ENCODE measurements around the gene TOMM34.

TOMM34 gene, protein sequence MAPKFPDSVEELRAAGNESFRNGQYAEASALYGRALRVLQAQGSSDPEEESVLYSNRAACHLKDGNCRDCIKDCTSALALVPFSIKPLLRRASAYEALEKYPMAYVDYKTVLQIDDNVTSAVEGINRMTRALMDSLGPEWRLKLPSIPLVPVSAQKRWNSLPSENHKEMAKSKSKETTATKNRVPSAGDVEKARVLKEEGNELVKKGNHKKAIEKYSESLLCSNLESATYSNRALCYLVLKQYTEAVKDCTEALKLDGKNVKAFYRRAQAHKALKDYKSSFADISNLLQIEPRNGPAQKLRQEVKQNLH

GRCh38 chr20:44960103-44960852 is at the start of gene TOMM34:
Gene TOMM34 (minus strand): TSS chr20:44960397. CDS start chr20:44960333, 64 bp downstream.
- DNase-seq, result peak; percentile 95

GRCh38 chr20:45008521-45009049 is 48.4 kb upstream of the TOMM34 start:
- no peak for DNase-seq

DNA sequence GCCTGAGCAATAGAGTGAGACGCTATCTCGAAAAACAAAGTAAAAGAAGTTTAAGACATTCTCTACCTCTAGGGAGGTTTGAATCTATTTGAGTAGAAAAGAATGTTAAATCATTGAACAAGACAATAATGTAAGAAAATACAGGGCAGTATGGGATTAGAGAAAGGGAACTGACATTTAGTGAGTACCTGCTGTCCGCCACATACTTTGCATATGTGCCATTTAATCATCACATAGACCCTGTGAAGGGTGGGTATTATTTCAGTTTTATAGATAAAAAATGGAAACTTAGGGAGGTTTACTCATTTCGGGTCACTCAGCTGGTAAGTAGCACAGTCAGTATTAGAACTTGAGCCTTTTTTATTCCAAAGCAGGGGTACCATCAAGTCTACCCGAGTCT is 37.5 kb upstream of the TOMM34 start:
- no peak for DNase-seq

GRCh38 chr20:44997171-44997570 is 37.0 kb upstream of the TOMM34 start:
- DNase-seq, result no peak

GRCh38 chr20:44993343-44993742 is 33.1 kb upstream of the TOMM34 start:
- no peak for DNase-seq

DNA sequence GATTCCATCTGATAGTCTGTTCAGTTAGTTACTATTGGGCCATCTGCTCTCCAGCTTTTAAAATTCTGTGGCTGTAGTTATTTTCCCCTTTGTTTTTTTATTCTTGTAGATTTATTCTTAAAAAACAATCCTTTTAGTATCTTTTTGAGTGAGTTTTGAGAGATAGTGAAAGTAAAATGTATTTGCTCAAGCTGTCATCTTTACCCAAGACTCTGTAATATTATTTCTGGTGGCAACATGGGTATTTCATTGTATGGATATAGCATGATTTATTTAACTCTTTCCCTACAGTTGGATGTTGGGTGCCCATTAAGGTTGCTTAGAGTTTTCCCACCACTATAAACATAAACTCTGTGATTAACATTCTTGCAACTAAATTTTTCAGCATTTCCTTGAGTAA is 30.8 kb upstream of the TOMM34 start:
- DNase-seq, result no peak

- no peak for DNase-seq
Observed at GRCh38 chr20:44990425-44990824, 30.2 kb upstream of the TOMM34 start.

- no peak for DNase-seq
Observed at GRCh38 chr20:44988631-44989171, 28.5 kb upstream of the TOMM34 start.

- DNase-seq, result no peak
Observed at GRCh38 chr20:44983093-44983674, 23.0 kb upstream of the TOMM34 start.

DNA sequence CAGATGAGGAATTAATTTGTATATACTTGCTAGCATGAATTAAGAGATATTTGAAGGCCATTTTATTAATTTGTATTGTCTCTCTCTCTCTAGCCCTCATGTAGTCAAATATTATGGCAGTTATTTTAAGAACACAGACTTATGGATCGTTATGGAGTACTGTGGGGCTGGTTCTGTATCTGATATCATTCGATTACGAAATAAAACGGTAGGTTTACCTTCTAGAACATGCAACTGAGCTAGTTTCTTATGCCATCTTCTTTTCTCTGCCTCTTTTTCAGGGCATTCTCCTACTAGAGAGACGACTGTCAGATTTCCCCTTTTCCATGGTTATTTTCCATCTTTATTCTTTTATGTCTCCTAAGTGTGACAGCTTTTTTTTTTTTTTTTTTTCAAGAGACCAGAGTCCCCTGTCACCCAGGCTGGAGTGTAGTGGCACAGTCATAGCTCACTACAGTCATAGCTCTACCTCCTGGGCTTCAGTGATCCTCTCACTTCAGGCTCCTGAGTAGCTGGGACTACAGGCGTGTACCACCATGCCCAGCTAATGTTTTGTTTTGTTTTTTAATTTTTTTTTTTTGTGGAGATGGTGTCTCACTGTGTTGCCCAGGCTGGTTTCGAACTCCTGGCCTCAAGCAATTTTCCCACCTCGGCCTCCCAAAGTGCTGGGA is 21.7 kb upstream of the TOMM34 start:
- no peak for DNase-seq

GRCh38 chr20:44979090-44979621 is 19.0 kb upstream of the TOMM34 start:
- no peak for DNase-seq

DNA sequence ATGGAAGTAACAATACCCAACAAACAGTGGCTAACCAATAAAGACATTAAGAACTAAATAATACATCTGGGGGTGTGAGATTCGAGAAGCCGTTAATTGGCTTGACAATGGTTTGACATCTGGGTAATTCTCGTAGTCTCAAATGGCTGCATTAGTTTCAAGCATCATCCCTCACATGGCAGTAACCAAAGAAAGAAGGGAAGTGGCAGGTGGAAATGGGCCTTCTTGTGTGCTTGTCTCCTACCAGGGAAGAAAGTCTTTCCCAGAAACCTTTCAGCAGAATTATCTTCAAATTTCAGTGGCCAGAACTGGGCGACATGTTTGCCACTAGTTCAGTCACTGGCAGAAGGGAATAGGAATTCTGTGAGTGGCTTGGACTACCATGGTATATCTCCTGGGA is 16.5 kb upstream of the TOMM34 start:
- DNase-seq, result no peak

DNA sequence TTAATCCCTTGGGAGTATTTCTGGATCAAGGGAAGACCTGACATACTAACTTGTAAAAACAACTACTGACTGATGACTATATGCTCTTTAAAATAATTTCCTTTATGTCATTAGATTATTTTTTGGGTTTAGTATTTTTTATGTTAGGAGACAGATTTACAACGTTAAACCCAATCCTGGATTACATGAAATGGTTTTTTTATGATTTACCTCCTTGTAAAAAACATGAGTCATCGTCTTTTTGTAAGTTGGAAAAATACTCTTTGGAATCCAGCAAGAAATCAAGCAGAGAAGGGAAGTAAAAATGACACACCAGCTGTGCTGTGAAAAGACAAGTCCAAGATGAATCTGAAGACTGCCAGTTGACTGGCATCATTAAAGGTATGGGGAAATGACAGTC is 12.9 kb upstream of the TOMM34 start:
- no peak for DNase-seq

DNA sequence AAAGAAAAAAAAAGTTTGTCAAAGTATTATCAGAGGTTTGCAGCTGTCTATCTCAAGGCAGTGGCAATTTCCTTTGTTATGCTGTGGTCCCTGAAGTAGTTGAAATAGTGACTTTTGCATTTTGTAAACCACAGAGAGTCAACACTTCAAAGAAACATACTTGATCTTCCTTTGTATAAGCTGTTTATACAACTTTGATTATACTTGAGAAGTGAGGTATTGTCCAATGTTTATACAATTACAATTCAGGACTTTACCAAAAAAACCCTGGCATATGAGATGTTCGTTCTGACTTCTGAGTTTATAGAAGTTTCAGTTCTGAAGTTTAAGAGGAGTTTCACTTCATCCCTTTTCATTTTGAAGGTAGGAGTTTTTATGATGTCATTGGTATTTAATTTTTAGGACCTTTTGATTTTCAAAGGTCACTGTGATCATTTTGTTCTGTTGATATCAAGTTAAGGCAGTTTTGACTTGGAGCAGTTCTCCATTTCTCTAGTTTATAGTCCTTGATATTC is 10.1 kb upstream of the TOMM34 start:
- no peak for DNase-seq

DNA sequence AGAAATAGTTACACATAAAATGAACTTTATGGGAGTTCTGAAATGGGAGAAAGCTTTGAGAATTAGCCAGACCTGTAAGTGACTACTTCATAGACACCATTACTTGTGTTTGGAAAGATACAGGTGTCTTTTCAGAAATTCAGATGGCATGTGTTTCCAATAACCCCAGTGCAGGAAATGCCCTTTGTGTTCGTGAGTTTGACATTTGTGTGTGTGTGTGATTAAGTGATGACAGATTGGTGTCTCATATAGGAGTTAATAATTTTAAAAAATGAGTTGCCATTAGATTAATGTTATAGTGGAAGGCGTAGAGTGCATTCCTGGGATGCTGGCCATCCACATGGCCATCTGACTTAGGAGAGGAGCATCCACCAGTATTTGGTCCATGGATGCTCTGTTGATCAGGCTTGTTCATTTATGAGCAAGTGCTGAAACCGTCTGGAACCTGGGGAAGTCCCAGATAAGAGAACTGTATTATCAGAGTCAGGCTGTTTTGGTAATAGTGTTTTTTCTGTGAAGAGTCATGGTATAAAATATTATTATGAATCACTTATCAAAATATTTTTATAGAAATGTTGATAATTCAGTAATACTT is 9.2 kb upstream of the TOMM34 start:
- DNase-seq, result no peak

- no peak for DNase-seq
Observed at GRCh38 chr20:44967207-44967807, 7.1 kb upstream of the TOMM34 start.

DNA sequence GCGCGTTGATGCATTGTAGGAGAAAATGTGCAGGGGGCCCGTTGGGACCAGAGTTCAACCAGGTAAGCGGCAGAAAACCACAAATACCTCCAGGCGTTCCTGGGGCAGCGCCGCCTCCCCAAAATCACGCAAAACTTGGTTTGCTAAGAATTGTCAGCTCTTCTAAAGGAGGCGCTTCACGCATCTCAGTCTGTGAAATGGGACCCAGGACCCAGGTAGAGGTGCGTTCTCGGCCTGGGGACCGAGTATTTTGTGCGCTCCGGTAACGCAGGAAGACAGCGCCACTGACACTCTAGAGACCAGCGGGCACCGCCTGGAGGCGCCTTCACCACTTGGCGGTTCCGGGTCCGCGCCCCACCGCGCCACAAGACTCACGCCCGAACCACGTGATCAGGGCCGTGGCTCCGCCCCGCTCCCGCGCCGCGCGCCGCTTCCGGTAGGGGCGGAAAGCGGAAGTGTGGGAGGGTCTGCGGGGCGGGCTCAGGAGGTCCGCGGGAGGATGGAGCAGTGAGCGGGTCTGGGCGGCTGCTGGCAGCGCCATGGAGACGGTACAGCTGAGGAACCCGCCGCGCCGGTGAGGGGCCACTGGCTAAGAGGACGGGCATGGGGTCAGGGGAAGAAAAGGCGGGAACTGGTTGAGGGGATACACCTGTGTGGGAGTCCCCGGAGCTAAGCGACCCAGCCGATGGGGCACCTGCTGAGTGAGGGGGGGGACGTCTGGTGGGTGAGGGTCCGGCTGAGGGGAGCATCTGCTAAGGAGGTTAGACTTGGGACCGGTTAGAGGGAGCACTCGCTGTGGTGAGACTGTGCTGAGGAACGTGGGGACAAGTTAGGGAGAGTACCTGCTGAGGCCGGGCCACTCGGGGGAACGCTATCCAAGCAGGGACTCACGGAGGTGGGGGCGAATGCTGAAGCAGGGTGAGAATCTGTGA is 6.1 kb upstream of the TOMM34 start, which contains the start of gene STK4:
TSS of gene STK4 (plus strand) at position 483 of the 932 bp plus-strand sequence. CDS start at position 540, 57 bp downstream.
- peak; percentile 91 for DNase-seq

GRCh38 chr20:44965651-44966029 is 5.4 kb upstream of the TOMM34 start:
- no peak for DNase-seq

DNA sequence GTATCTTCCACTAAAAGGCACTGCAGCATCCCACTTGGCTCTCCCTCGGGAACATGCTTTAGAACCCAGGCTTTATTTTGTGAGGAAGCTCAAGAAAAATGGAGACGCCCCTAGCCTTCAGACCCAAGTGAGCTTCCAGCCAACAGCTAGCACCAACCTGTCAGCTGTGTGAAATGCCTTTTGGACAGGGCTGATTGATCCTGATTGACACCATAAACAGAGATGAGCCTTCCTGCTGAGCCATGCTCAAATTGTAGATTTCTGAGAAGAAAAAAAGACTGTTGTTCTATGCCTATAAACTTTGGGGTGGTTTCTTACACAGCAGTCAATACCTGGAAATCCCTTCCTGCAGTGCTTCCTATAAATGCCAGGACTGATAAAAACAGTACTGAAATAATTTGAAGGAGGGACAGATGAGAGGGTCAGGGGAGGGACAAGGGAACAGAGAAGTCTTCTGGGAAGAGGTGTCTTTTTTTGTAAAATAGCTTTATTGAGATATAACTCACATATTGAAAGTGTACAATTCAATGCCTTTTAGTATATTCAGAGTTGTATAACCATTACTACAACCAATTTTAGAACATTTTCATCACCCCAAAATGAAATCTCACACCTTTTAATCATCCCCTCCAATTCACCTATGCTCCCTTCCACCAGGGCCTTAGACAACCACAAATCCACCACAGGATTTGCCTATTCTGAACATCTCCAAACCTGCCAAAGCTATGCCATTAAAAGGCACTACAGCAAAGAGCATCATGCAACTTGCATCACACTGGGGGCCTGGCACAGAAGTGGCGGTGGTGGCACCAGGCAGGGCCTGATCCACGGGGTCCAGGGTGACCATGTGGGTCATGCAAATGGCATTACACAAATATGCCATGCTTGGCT is 3.4 kb upstream of the TOMM34 start:
- no peak for DNase-seq

Measured in T1000 (cell line).